GM13977 (cell line): ENCODE results near the gene SCFD2.
"Not testable (repeated sequence)": the region's sequence is repeated elsewhere in the genome, so short reads cannot be mapped to it uniquely, and the experiment has no call there.

ENCODE experiments used
- DNase-seq: peaks from one replicate; pipeline ENCODE4 v3.0.0; 2012; ENCODE audit warnings: low spot score
- in situ Hi-C: fragments of 300-500 bp; cut with MboI; formaldehyde crosslinking; loops from one replicate; pipeline ENCODE4 v1.12.0; 2022; ENCODE audit warnings: low sequenced_read_pairs, low pct_unique_long_range_greater_than_20kb, mixed read lengths, inconsistent platforms; ENCODE audit not compliant: unreplicated experiment
- TF ChIP-seq, protein P1 (sequence below): IDR thresholded peaks from 2 replicates; pipeline ENCODE4 v1.5.1; 2012; ENCODE audit warnings: mild to moderate bottlenecking, control low read depth; ENCODE audit not compliant: insufficient read depth; ENCODE audit errors: extremely low read depth, missing control alignments

SCFD2 gene

DNA sequence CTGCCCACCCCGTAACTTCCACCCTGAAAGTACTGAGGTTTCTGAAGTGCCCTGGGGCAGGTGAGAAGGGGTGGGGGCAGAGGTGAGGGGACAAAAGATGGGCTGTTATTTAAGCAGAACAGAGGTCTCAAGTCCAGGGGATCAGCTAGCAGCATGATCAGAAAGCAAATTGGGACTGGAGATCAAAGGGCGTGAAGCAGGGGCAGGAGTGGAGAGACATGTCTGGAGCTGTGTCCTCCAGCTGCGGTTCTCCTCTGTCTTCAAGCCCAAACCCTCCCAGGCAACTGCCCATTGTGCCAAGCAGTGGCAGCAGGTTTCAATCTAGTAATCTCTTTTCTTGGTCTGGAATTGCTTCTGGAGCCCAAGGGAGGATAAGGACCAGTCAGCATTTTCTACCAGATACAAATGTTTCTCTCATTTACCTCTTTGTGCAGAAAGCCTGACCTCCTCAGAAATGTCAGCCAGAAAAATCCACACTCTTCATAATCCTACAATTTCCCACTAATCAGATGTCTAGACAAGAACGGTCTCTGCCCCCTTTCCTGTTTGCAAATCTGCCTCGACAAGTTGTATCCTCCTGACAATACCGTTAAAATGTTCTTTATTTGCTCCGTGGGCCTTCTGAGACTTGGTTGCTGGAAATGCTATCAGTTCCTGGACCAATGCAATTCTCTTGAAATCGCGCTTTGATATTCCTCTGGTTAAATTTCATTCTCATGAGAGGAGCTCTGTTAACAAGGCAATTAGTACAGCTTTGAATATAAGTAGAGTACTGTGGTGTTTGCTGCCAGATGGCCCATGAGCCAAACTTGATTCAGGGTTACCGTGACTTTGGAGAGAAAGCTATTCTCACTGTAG is 526.9 kb downstream of the SCFD2 start:
- in situ Hi-C loops: no loop called here
- no peak for DNase-seq
- TF ChIP-seq, protein P1, sequence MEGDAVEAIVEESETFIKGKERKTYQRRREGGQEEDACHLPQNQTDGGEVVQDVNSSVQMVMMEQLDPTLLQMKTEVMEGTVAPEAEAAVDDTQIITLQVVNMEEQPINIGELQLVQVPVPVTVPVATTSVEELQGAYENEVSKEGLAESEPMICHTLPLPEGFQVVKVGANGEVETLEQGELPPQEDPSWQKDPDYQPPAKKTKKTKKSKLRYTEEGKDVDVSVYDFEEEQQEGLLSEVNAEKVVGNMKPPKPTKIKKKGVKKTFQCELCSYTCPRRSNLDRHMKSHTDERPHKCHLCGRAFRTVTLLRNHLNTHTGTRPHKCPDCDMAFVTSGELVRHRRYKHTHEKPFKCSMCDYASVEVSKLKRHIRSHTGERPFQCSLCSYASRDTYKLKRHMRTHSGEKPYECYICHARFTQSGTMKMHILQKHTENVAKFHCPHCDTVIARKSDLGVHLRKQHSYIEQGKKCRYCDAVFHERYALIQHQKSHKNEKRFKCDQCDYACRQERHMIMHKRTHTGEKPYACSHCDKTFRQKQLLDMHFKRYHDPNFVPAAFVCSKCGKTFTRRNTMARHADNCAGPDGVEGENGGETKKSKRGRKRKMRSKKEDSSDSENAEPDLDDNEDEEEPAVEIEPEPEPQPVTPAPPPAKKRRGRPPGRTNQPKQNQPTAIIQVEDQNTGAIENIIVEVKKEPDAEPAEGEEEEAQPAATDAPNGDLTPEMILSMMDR: no peak

DNA sequence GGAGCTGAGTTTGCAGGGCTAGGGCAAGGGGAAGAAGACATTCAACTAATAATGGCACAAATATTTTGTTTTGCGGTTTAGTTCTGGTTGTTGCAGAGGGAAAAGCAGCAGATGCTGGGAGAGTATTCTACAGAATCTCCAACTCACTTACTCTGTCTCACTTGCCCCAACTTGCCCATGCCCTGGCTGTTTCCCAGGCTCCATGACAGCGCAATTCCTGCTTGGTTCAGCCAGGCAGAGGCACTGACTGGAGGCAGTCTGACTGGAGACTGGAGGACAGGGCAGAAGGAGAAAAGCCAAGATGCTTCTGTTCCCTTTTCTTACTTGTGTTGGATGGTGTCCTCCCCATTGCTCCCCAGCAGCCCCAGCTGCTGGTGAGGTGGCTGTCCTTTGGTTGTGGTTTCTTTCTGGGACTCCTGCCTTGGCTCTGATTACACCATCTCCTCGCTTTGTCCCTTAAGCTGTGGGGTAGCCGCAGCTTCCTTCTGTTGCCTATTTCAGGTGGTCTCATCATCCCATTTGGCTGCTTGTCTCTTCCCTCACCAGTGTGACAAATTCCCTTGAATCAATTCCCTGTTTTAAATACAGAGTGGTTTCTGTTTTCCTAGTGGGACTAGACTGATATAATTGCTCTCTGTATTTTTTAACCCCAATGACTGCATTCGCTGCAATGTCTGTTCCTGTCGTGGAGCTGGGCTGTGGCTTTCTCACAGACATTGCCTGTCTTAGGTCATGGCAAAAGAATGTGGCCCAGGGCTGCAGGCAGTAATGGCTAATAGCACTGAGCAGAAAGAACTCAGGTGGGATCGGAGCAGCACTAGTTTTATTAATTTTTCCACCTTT is 527.9 kb downstream of the SCFD2 start:
- in situ Hi-C loops: no loop called here
- no peak for DNase-seq

DNA sequence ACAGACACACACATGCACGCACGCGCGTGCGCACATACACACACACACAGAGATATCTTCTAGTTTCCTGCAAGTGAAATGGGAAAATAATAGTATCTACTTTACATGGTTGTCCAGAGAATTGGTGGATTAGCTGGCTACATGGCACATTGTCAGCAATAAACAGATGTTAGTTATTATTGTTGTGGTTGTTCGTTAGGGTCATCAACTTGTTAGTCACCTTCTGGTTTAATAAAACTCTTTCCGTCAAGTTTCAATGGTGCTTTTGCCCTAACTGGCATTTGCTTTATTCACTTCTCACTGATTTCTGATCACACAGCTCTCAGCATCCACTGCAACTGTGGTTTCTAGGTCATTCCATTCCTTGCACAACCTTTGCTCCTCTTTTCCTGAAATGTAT is 529.2 kb downstream of the SCFD2 start:
- no peak for DNase-seq
- in situ Hi-C loops: no loop called here
- TF ChIP-seq, protein P1: no peak

More for the DNA sequence above, 527.9 kb downstream of the SCFD2 start:
- TF ChIP-seq, protein P1: no peak

DNA sequence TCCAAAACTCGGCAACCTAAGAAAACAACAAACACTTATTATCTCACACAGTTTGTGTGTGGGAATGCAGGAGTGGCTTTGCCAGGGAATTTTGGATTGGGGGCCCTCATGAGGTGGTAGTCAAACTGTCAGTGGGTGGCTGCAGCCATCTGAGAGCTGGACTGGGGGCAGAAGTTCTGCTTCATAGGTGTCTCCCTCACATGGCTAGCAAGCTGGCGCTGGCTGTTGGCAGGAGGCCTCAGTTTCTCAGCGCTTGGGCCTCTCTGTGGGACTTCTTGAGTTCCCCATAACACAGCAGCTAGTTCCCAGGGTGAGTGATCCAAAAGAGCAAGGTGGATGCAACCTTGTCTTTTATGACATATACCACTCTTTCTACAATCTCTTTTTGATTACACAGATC is 529.7 kb downstream of the SCFD2 start:
- DNase-seq: no peak
- TF ChIP-seq, protein P1: no peak
- in situ Hi-C loops: no loop called here

DNA sequence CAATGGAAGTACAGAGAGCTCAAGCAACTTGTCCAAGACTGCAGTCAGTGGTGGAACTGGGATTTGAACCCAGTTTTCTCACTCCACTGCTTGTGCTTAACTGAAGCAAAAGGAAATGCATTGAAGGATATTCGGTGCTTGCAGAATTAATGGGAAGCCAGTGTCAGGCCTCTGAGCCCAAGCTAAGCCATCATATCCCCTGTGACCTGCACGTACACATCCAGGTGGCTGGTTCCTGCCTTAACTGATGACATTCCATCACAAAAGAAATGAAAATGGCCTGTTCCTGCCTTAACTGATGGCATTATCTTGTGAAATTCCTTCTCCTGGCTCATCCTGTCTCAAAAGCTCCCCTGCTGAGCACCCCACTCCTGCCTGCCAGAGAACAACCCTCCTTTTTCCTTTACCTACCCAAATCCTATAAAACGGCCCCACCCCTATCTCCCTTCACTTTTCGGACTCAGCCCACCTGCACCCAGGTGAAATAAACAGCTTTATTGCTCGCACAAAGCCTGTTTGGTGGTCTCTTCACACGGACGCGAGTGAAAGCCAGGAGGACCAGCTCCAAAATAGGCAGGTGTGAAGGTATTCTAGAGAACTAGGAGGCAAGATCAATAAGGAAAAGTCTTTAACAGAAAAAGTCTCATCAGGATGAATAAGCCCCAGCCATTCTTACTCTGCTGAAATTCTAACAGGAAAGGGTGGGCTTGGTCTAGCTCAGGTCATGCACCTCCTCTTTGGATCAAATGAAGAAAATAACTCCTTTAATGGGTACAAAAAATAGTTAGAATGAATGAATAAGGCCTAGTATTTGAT is 531.0 kb downstream of the SCFD2 start:
- in situ Hi-C loops, DNase-seq: not testable (repeated sequence)

DNA sequence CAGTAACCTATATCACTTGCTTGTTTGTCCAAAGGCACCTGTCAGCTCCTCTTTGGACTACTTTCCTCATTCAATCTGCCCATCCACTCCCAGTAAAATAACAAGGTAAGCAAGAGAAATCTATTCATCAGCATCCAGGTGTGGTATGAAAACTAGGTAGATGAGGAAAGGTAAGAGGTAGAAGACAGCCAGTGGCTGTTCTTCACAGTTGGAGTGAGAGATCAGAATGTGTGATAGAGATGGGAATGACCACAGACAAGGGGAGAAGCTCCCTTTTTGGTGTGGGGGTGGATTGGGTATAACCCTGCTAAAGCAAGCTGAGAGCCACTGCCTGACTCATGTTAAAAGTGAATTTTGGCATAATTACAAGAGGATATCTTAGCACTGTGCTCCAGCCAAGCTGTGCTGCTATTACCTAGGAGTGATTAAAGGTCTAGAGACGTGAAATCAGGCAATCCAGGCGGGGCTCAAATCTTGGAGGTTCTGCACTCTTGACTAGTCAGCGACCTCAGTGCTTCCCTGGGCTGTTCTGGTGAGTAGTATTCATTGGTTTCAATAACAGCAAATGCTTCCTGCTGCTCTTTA is 531.8 kb downstream of the SCFD2 start:
- no peak for DNase-seq
- in situ Hi-C loops: no loop called here

More for the DNA sequence above, 531.8 kb downstream of the SCFD2 start:
- TF ChIP-seq, protein P1: no peak
